ENCODE measurements around the gene BAG1. TPM values are rescaled to one million over a fixed set of nuclear protein-coding genes. Genes with fewer than 3 reads are reported as not detected.

The BAG1 gene
- total RNA-seq, result 10 to 100 TPM; 62.3 to 72.2 TPM

DNA sequence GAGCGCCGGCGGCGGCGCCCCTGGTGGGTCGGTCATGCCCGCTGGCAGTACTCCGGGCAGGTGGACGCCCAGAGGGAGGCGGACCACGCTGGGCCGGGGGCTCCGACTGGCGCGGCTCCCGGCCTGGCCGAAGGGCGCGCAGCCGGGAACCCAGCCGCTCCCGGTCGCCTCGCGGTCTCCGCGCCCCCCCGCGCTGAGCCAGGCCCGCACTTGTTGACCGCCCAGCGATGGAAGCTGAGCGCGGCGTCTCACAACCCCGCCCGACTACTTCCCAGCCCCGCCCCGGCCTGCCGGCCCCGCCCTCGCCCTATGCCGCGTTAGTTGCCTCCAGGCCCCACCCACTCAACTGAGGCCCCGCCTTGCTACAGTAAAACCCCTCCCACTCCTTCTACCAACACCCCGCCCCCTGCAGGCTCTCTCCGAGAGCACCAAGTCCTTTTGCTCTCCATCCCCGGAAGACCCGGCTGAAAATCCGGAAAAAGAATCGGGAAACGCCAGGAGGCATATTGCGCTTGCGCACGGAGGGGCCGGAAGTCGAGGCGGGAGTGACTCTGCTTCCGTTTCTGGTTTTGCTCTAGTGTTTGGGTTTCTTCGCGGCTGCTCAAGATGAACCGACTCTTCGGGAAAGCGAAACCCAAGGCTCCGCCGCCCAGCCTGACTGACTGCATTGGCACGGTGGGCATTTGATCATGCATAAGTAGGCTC, at the start of gene BAG1, which contains the start of gene CHMP5:
Gene BAG1 (minus strand): TSS at position 236 of the 705 bp plus-strand sequence.
Gene CHMP5 (plus strand): TSS at position 577 of the 705 bp plus-strand sequence. CDS start 30 bp downstream, at position 607.
- Mint-ChIP-seq H3K9me3 (no peaks in the 10 kb centered on the region), H3K4me3 (peak within 1 kb of the TSS; percentile 83), H3K27me3 (no peaks in the 10 kb centered on the region), H3K27ac (peak within 1 kb of the TSS; percentile 95), H3K4me1 (peaks cover 53% of the 10 kb centered on the region), H3K36me3 (ENCODE audit: low read depth) (peaks cover 66% of the 10 kb centered on the region)
- peak; percentile 100 for DNase-seq
- ChIA-PET CTCF (interaction anchor here (0.7 to 1.7 kb wide), 5 partner anchors 10 to 240 kb away, joined by 3 to 4 read pairs (median 4); partner anchors contain the start of gene DNAJA1), POLR2A (no interaction called here)

DNA sequence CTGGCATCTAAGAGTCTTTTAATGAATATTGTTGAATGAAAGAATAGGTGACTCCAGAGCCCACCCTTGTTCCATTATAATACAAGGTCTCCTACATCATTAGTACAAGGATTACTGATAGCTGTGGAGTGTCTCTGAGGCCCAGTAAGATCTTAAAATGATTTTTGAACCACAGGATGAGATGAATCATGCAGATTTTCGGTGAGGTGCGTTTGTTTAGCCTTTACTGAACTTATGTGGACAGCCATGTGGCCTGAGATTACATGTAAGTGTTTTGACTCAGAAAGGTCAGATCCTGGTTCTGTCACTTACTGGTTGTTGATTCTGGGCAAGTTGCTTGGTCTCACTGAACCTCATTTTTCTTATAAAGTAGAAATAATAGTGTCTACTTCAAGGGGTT, 47.4 kb upstream of the BAG1 start:
- DNase-seq, result no peak
- Mint-ChIP-seq H3K27ac (peak overlapping the region; percentile 5), H3K4me3 (no peak overlapping the region), H3K4me1 (peaks cover 4% of the 10 kb centered on the region), H3K36me3 (ENCODE audit: low read depth) (peaks cover 69% of the 10 kb centered on the region), H3K27me3 (no peaks in the 10 kb centered on the region), H3K9me3 (no peaks in the 10 kb centered on the region)
- CTCF ChIA-PET, result interaction anchor here (1.3 kb wide), 1 partner anchor 10 kb away, joined by 5 read pairs; no protein-coding TSS in a partner anchor
- POLR2A ChIA-PET, result interaction anchor here (0.6 to 0.8 kb wide), 2 partner anchors 17 to 22 kb away, joined by 3 read pairs; partner anchors contain the start of gene NFX1

- Mint-ChIP-seq H3K9me3 (no peaks in the 10 kb centered on the region), H3K4me3 (no peak overlapping the region), H3K36me3 (ENCODE audit: low read depth) (peaks cover 60% of the 10 kb centered on the region), H3K4me1 (peaks cover 6% of the 10 kb centered on the region), H3K27ac (no peak overlapping the region), H3K27me3 (no peaks in the 10 kb centered on the region)
- ChIA-PET CTCF (interaction anchor here (0.9 to 2.1 kb wide), 3 partner anchors 9 to 24 kb away, joined by 3 to 7 read pairs (median 4); no protein-coding TSS in a partner anchor), POLR2A (no interaction called here)
- no peak for DNase-seq
These were observed 46.2 kb upstream of the BAG1 start for GRCh38 chr9:33310748-33311147.

GRCh38 chr9:33309903-33310302, 45.4 kb upstream of the BAG1 start:
- peaks cover 54% of the 10 kb centered on the region for H3K36me3 Mint-ChIP-seq (ENCODE audit: low read depth)
- DNase-seq, result no peak
- ChIA-PET POLR2A (no interaction called here), CTCF (interaction anchor here (0.7 to 2.1 kb wide), 4 partner anchors 10 to 23 kb away, joined by 3 to 7 read pairs (median 4); partner anchors contain the start of gene NFX1)
- H3K9me3 Mint-ChIP-seq, result no peaks in the 10 kb centered on the region
- H3K4me3 Mint-ChIP-seq, result no peak overlapping the region
- H3K27me3 Mint-ChIP-seq, result no peaks in the 10 kb centered on the region
- H3K27ac Mint-ChIP-seq, result no peak overlapping the region
- H3K4me1 Mint-ChIP-seq, result peaks cover 6% of the 10 kb centered on the region

GRCh38 chr9:33307067-33307466, 42.6 kb upstream of the BAG1 start:
- no peak overlapping the region for H3K27ac Mint-ChIP-seq
- H3K36me3 Mint-ChIP-seq (ENCODE audit: low read depth), result peaks cover 43% of the 10 kb centered on the region
- no peaks in the 10 kb centered on the region for H3K9me3 Mint-ChIP-seq
- no peak for DNase-seq
- no peak overlapping the region for H3K4me3 Mint-ChIP-seq
- POLR2A ChIA-PET, result no interaction called here
- H3K27me3 Mint-ChIP-seq, result no peaks in the 10 kb centered on the region
- H3K4me1 Mint-ChIP-seq, result peaks cover 10% of the 10 kb centered on the region
- CTCF ChIA-PET, result no interaction called here

GRCh38 chr9:33306037-33306436, 41.5 kb upstream of the BAG1 start:
- H3K9me3 Mint-ChIP-seq, result no peaks in the 10 kb centered on the region
- ChIA-PET POLR2A (no interaction called here), CTCF (interaction anchor here (0.5 to 0.6 kb wide), 2 partner anchors 132 to 671 kb away, joined by 3 read pairs; no protein-coding TSS in a partner anchor)
- peaks cover 37% of the 10 kb centered on the region for H3K36me3 Mint-ChIP-seq (ENCODE audit: low read depth)
- no peak overlapping the region for H3K4me3 Mint-ChIP-seq
- H3K27me3 Mint-ChIP-seq, result no peaks in the 10 kb centered on the region
- H3K4me1 Mint-ChIP-seq, result peaks cover 10% of the 10 kb centered on the region
- no peak overlapping the region for H3K27ac Mint-ChIP-seq
- peak; percentile 26 for DNase-seq

DNA sequence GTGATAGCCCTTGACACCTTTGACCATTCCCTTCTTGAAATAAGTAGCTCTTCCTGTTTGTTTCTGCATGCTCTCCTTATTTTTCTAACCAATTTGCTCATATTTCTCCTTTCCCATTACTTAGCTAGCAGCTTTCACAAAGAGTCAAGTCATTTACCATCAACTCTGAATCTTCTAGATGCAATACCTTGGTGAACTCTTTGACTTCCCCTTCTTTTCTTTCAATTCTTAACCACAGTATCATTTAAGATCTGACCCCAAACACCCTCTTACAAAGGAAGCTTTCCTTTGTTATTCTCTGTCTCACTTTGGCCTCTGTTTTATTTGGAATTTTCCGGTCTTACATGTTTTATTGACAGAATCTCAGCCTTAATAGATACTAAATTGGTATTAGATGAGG, 39.9 kb upstream of the BAG1 start:
- CTCF ChIA-PET, result interaction anchor here (0.6 to 1.4 kb wide), 5 partner anchors 8 to 520 kb away, joined by 3 to 4 read pairs (median 3); partner anchors contain the start of gene NFX1
- POLR2A ChIA-PET, result no interaction called here

GRCh38 chr9:33300546-33300945, 36.0 kb upstream of the BAG1 start:
- H3K4me1 Mint-ChIP-seq, result peaks cover 42% of the 10 kb centered on the region
- peaks cover 56% of the 10 kb centered on the region for H3K36me3 Mint-ChIP-seq (ENCODE audit: low read depth)
- POLR2A ChIA-PET, result no interaction called here
- H3K27ac Mint-ChIP-seq, result no peak overlapping the region
- H3K27me3 Mint-ChIP-seq, result no peaks in the 10 kb centered on the region
- CTCF ChIA-PET, result interaction anchor here (1.2 to 1.3 kb wide), 2 partner anchors 12 to 13 kb away, joined by 3 to 7 read pairs; no protein-coding TSS in a partner anchor
- no peaks in the 10 kb centered on the region for H3K9me3 Mint-ChIP-seq
- no peak for DNase-seq
- no peak overlapping the region for H3K4me3 Mint-ChIP-seq

More for the DNA sequence above, 39.9 kb upstream of the BAG1 start:
- Mint-ChIP-seq H3K27me3 (no peaks in the 10 kb centered on the region), H3K4me3 (no peak overlapping the region), H3K9me3 (no peaks in the 10 kb centered on the region), H3K27ac (no peak overlapping the region), H3K36me3 (ENCODE audit: low read depth) (peaks cover 41% of the 10 kb centered on the region), H3K4me1 (peaks cover 13% of the 10 kb centered on the region)
- no peak for DNase-seq

GRCh38 chr9:33297432-33297831, 32.9 kb upstream of the BAG1 start:
- ChIA-PET CTCF (interaction anchor here (0.9 to 2.5 kb wide), 4 partner anchors 7 to 23 kb away, joined by 3 to 21 read pairs (median 3); no protein-coding TSS in a partner anchor), POLR2A (no interaction called here)
- Mint-ChIP-seq H3K27me3 (no peaks in the 10 kb centered on the region), H3K9me3 (no peaks in the 10 kb centered on the region), H3K4me1 (peaks cover 59% of the 10 kb centered on the region), H3K27ac (peak overlapping the region; percentile 52), H3K36me3 (ENCODE audit: low read depth) (peaks cover 66% of the 10 kb centered on the region), H3K4me3 (peak overlapping the region; percentile 9)
- DNase-seq, result peak; percentile 12

DNA sequence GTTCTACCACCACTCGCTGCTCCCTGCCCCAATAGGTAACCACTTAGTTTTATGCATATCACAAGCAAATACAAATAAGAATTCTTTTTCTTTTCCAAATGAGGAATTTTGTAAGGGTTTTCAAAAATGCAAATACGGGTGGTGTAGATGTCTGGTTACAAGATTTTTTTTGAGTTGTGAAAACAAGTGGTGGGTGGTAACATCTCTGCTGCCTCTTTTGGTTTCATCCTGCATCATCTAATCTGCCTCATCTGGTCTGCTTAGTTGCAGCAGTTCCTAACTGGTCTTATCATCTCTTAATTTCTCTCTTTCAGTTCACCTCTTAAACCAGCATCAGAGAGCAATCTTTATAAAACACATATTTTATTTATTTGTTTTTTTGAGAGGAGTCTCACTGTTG, 31.1 kb upstream of the BAG1 start:
- ChIA-PET POLR2A (no interaction called here), CTCF (interaction anchor here (2.5 kb wide), 1 partner anchor 10 kb away, joined by 21 read pairs; no protein-coding TSS in a partner anchor)
- Mint-ChIP-seq H3K27ac (peak overlapping the region; percentile 51), H3K9me3 (no peaks in the 10 kb centered on the region), H3K4me3 (no peak overlapping the region), H3K36me3 (ENCODE audit: low read depth) (peaks cover 70% of the 10 kb centered on the region), H3K27me3 (no peaks in the 10 kb centered on the region), H3K4me1 (peaks cover 72% of the 10 kb centered on the region)
- DNase-seq, result no peak

GRCh38 chr9:33294670-33295432, 30.3 kb upstream of the BAG1 start:
- Mint-ChIP-seq H3K9me3 (no peaks in the 10 kb centered on the region), H3K4me1 (peaks cover 70% of the 10 kb centered on the region), H3K27ac (peak overlapping the region; percentile 50), H3K4me3 (no peak overlapping the region), H3K27me3 (no peaks in the 10 kb centered on the region), H3K36me3 (ENCODE audit: low read depth) (peaks cover 68% of the 10 kb centered on the region)
- ChIA-PET POLR2A (interaction anchor here (0.6 kb wide), 1 partner anchor 17 kb away, joined by 3 read pairs; no protein-coding TSS in a partner anchor), CTCF (interaction anchor here (0.8 kb wide), 1 partner anchor 9 kb away, joined by 4 read pairs; no protein-coding TSS in a partner anchor)
- no peak for DNase-seq

GRCh38 chr9:33293782-33294181, 29.3 kb upstream of the BAG1 start:
- ChIA-PET POLR2A (no interaction called here), CTCF (no interaction called here)
- DNase-seq, result no peak
- Mint-ChIP-seq H3K9me3 (no peaks in the 10 kb centered on the region), H3K4me3 (no peak overlapping the region), H3K27ac (no peak overlapping the region), H3K4me1 (peaks cover 72% of the 10 kb centered on the region), H3K36me3 (ENCODE audit: low read depth) (peaks cover 58% of the 10 kb centered on the region), H3K27me3 (no peaks in the 10 kb centered on the region)
